Measurements from ENCODE around the gene SUGP1. TPM values are rescaled to one million over a fixed set of nuclear protein-coding genes. Genes with fewer than 3 reads are reported as not detected.

SUGP1 gene
- total and polyA plus RNA-seq, 2 of the 13 experiments (the other 11 are each of a cell fraction or from before 2014, with no cell fraction given): 21.6 to 25.9 TPM

DNA sequence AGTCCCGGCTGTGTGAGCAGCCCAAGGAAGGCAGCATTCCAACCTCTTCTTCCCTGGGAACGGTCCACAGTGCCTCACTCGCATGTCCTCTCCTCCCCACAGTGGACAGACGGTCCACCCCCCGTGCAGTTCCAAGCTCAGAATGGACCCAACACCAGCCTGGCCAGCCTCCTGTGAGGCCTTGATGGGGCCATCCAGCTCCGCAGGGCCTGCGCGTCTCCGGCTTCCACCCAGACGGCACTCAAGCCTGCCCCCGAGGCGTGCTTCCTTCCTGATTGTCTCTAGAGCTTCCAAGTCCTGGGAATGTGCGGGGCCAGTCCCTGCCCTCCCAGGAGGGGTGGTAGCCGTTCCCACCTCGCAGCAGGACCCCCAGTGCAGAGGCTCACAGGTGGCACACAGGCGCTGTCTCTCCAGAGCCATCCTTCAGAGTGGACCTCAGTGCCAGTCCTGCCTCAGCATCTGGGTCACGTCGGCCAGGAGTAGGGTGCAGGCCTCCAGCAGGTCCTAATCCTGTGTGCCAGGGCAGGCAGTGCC, 35.4 kb upstream of the SUGP1 start (continued):
- no peak for TF ChIP-seq ZBTB46 (CRISPR knock-in tag; IDR thresholded peaks at IDR 0.05; ENCODE audit: borderline replicate concordance)
- TF ChIP-seq, protein P1, sequence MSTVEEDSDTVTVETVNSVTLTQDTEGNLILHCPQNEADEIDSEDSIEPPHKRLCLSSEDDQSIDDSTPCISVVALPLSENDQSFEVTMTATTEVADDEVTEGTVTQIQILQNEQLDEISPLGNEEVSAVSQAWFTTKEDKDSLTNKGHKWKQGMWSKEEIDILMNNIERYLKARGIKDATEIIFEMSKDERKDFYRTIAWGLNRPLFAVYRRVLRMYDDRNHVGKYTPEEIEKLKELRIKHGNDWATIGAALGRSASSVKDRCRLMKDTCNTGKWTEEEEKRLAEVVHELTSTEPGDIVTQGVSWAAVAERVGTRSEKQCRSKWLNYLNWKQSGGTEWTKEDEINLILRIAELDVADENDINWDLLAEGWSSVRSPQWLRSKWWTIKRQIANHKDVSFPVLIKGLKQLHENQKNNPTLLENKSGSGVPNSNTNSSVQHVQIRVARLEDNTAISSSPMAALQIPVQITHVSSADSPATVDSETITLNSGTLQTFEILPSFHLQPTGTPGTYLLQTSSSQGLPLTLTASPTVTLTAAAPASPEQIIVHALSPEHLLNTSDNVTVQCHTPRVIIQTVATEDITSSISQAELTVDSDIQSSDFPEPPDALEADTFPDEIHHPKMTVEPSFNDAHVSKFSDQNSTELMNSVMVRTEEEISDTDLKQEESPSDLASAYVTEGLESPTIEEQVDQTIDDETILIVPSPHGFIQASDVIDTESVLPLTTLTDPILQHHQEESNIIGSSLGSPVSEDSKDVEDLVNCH (CRISPR knock-in tag; IDR thresholded peaks at IDR 0.05): no peak
- TF ChIP-seq ZFY (CRISPR knock-in tag; IDR thresholded peaks at IDR 0.05): no peak
- TF ChIP-seq ZNF44 (CRISPR knock-in tag; IDR thresholded peaks at IDR 0.05): no peak
- TF ChIP-seq POLR2AphosphoS2 (IDR thresholded peaks at IDR 0.05; ENCODE audit: low read depth, low read length): no peak
- no peak for TF ChIP-seq KDM1A (CRISPR knock-in tag; IDR thresholded peaks at IDR 0.05)
- TF ChIP-seq, protein P2, sequence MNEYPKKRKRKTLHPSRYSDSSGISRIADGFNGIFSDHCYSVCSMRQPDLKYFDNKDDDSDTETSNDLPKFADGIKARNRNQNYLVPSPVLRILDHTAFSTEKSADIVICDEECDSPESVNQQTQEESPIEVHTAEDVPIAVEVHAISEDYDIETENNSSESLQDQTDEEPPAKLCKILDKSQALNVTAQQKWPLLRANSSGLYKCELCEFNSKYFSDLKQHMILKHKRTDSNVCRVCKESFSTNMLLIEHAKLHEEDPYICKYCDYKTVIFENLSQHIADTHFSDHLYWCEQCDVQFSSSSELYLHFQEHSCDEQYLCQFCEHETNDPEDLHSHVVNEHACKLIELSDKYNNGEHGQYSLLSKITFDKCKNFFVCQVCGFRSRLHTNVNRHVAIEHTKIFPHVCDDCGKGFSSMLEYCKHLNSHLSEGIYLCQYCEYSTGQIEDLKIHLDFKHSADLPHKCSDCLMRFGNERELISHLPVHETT (CRISPR knock-in tag; conservative IDR thresholded peaks at IDR 0.05): no peak

- Histone ChIP-seq H3K4me2 (ENCODE audit: low read depth, low read length) (no peak overlapping the region), H3K4me1 (ENCODE audit: insufficient read depth, low read length) (no peaks in the 10 kb centered on the region), H2AFZ (ENCODE audit: low read length) (no peak overlapping the region), H3K9me3 (ENCODE audit: low read length) (no peaks in the 10 kb centered on the region), H3K9ac (ENCODE audit: insufficient read depth, low read depth, low read length) (no peak overlapping the region), H3K27me3 (ENCODE audit: control insufficient read depth in 1 of 2, insufficient read depth in 2 of 2, low read length in 2 of 2) (no peaks in the 10 kb centered on the region), H3K79me2 (ENCODE audit: insufficient read depth, low read length) (no peaks in the 10 kb centered on the region), H3K36me3 (replicated peaks in 1 of 2; ENCODE audit: control insufficient read depth in 1 of 2, insufficient read depth in 2 of 2, low read length in 2 of 2) (peaks cover 23 to 41% of the 10 kb centered on the region in 2 experiments; a peak in 4 of 5 replicates), H3K4me3 (replicated peaks in 1 of 3; ENCODE audit: insufficient read depth in 1 of 3, low read depth in 2 of 3, low read length in 3 of 3) (no peak overlapping the region), H3K27ac (ENCODE audit: extremely low read length, insufficient read depth, low read length) (no peak overlapping the region), H4K20me1 (ENCODE audit: insufficient read depth, low read length) (no peaks in the 10 kb centered on the region)
- WGBS (ENCODE audit: low lambda C conversion rate): no CpG with 5 or more reads among the region's 11 CpGs
- no TSS peak for BruUV-seq (replicated peaks)
- intact Hi-C loops (cut with micrococcal nuclease; ENCODE audit: unreplicated experiment) (no loop called here), in situ Hi-C loops (cut with HindIII; ENCODE audit: extremely low pct_ligation_motif_present, low pct_unique_long_range_greater_than_20kb) (no loop called here)
- no peak for ATAC-seq
- ChIA-PET CTCF (ENCODE audit: low intra/inter-chr PET ratio, low total read pairs) (no interaction called here), POLR2A (no interaction called here)
- DNase-seq (ENCODE audit: low spot score): no peak
- no peak for FAIRE-seq
- TF ChIP-seq RNF2 (conservative IDR thresholded peaks at IDR 0.05; ENCODE audit: low read depth) (no peak), THAP8 (CRISPR knock-in tag; IDR thresholded peaks at IDR 0.05; ENCODE audit: borderline replicate concordance) (no peak), KDM5A (IDR thresholded peaks at IDR 0.05; ENCODE audit: borderline replicate concordance, low read length) (no peak), ZNF354B (CRISPR knock-in tag; IDR thresholded peaks at IDR 0.05) (no peak), SSRP1 (CRISPR knock-in tag; IDR thresholded peaks at IDR 0.05) (no peak)
- TF ChIP-seq, protein P3, sequence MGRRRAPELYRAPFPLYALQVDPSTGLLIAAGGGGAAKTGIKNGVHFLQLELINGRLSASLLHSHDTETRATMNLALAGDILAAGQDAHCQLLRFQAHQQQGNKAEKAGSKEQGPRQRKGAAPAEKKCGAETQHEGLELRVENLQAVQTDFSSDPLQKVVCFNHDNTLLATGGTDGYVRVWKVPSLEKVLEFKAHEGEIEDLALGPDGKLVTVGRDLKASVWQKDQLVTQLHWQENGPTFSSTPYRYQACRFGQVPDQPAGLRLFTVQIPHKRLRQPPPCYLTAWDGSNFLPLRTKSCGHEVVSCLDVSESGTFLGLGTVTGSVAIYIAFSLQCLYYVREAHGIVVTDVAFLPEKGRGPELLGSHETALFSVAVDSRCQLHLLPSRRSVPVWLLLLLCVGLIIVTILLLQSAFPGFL (CRISPR knock-in tag; IDR thresholded peaks at IDR 0.05): no peak
- TF ChIP-seq, protein P4, sequence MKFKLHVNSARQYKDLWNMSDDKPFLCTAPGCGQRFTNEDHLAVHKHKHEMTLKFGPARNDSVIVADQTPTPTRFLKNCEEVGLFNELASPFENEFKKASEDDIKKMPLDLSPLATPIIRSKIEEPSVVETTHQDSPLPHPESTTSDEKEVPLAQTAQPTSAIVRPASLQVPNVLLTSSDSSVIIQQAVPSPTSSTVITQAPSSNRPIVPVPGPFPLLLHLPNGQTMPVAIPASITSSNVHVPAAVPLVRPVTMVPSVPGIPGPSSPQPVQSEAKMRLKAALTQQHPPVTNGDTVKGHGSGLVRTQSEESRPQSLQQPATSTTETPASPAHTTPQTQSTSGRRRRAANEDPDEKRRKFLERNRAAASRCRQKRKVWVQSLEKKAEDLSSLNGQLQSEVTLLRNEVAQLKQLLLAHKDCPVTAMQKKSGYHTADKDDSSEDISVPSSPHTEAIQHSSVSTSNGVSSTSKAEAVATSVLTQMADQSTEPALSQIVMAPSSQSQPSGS (CRISPR knock-in tag; IDR thresholded peaks at IDR 0.05): no peak
Observed at GRCh38 chr19:19354932-19355331, 34.6 kb upstream of the SUGP1 start.
